Measurements from ENCODE around the gene VPS51.

The VPS51 gene

DNA sequence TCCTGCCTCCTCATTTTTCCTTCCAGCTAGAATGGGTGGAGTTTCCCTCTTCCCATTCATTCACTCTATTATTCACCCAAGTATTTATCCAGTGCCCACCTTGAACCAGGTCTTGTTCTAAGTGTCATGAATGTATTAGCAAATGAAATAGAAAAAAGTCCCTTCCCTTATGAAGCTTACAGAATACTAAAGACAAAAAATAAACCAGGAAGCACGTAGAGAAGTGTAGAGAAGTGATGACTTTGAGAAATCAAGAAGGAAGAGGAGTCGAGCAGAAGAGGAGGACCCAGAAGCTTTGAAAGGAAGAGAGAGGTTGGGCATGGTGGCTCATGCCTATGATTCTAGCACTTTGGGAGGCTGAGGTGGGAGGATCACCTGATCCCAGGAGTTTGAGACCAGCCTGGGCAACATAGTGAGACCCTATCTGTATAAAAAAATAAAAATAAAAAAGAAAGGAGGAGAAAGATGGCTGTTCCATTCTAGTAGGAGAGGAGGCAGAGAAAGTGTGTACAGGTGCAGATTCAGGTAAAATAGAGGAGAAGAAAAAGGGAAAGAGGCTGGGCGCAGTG lies 55.4 kb downstream of the VPS51 start:
- TF ChIP-seq TAF1 (IDR thresholded peaks at IDR 0.05; ENCODE audit: borderline replicate concordance, insufficient read depth, low read length): no peak
- TF ChIP-seq POLR2AphosphoS5 (IDR thresholded peaks at IDR 0.05; ENCODE audit: low read depth, low read length): no peak
- TF ChIP-seq REST (IDR thresholded peaks at IDR 0.05; ENCODE audit: insufficient read depth in 1 of 2, low read depth in 2 of 2, low read length in 2 of 2): no peak
- TF ChIP-seq FOXP2 (optimal IDR thresholded peaks at IDR 0.05; ENCODE audit: borderline replicate concordance, extremely low read depth, extremely low read length, insufficient read depth): no peak
- TF ChIP-seq SIN3A (IDR thresholded peaks at IDR 0.05; ENCODE audit: borderline replicate concordance, insufficient read depth, low read length): no peak

GRCh38 chr11:65152122-65152521 lies 56.1 kb downstream of the VPS51 start:
- TF ChIP-seq SIN3A (IDR thresholded peaks at IDR 0.05; ENCODE audit: borderline replicate concordance, insufficient read depth, low read length) (no peak), TAF1 (IDR thresholded peaks at IDR 0.05; ENCODE audit: borderline replicate concordance, insufficient read depth, low read length) (no peak), REST (IDR thresholded peaks at IDR 0.05; ENCODE audit: insufficient read depth in 1 of 2, low read depth in 2 of 2, low read length in 2 of 2) (no peak), FOXP2 (optimal IDR thresholded peaks at IDR 0.05; ENCODE audit: borderline replicate concordance, extremely low read depth, extremely low read length, insufficient read depth) (no peak), POLR2AphosphoS5 (IDR thresholded peaks at IDR 0.05; ENCODE audit: low read depth, low read length) (no peak)

DNA sequence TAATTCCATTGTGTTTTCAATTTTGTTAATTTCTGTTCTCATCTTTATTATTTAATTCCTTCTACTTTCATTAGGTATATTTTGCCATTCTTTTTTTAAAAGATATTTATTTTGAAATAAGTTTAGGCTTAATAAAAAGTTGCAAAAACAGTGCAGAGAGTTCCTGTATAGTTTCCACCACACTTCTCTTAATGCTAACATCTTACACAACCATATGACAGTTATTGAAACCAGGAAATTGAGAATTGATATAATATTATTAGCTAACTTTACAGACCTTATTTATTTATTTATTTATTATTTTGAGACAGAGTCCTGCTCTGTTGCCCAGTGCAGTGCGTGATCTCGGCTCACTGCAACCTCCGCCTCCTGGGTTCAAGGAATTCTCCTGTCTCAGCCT lies 60.2 kb downstream of the VPS51 start:
- TF ChIP-seq REST (IDR thresholded peaks at IDR 0.05; ENCODE audit: insufficient read depth in 1 of 2, low read depth in 2 of 2, low read length in 2 of 2) (no peak), SIN3A (IDR thresholded peaks at IDR 0.05; ENCODE audit: borderline replicate concordance, insufficient read depth, low read length) (no peak), POLR2AphosphoS5 (IDR thresholded peaks at IDR 0.05; ENCODE audit: low read depth, low read length) (no peak), FOXP2 (optimal IDR thresholded peaks at IDR 0.05; ENCODE audit: borderline replicate concordance, extremely low read depth, extremely low read length, insufficient read depth) (no peak), TAF1 (IDR thresholded peaks at IDR 0.05; ENCODE audit: borderline replicate concordance, insufficient read depth, low read length) (no peak)

GRCh38 chr11:65156926-65157325 lies 60.9 kb downstream of the VPS51 start:
- TF ChIP-seq TAF1 (IDR thresholded peaks at IDR 0.05; ENCODE audit: borderline replicate concordance, insufficient read depth, low read length) (no peak), POLR2AphosphoS5 (IDR thresholded peaks at IDR 0.05; ENCODE audit: low read depth, low read length) (no peak), REST (IDR thresholded peaks at IDR 0.05; ENCODE audit: insufficient read depth in 1 of 2, low read depth in 2 of 2, low read length in 2 of 2) (no peak), SIN3A (IDR thresholded peaks at IDR 0.05; ENCODE audit: borderline replicate concordance, insufficient read depth, low read length) (no peak), FOXP2 (optimal IDR thresholded peaks at IDR 0.05; ENCODE audit: borderline replicate concordance, extremely low read depth, extremely low read length, insufficient read depth) (no peak)

DNA sequence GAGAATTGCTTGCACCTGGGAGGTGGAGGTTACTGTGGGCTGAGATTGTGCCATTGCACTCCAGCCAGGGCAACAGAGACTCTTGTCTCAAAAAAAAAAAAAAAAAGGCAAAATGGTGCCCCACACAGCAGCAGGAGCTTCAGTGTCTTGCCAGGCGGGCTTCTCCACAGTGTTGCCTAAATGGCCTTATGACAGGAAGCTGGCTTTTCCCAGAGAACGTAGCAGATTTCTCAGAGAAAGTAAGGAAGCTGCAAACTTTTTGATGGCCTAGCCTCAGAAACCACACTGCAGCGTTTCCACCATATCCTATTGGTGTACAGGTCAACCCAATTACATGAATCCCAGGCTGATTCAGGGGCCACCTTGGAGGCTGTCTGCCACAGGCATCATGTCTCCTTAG lies 61.3 kb downstream of the VPS51 start:
- no peak for TF ChIP-seq REST (IDR thresholded peaks at IDR 0.05; ENCODE audit: insufficient read depth in 1 of 2, low read depth in 2 of 2, low read length in 2 of 2)
- TF ChIP-seq SIN3A (IDR thresholded peaks at IDR 0.05; ENCODE audit: borderline replicate concordance, insufficient read depth, low read length): no peak
- no peak for TF ChIP-seq POLR2AphosphoS5 (IDR thresholded peaks at IDR 0.05; ENCODE audit: low read depth, low read length)
- no peak for TF ChIP-seq TAF1 (IDR thresholded peaks at IDR 0.05; ENCODE audit: borderline replicate concordance, insufficient read depth, low read length)
- no peak for TF ChIP-seq FOXP2 (optimal IDR thresholded peaks at IDR 0.05; ENCODE audit: borderline replicate concordance, extremely low read depth, extremely low read length, insufficient read depth)
